Hematopoietic multipotent progenitor cell treated with erythropoietin and hydrocortisone succinate and interleukin-3 and kit ligand, for 6 days (in vitro differentiated cells): ENCODE measurements around the gene GPS1.
"Not testable (repeated sequence)": the region's sequence is repeated elsewhere in the genome, so short reads cannot be mapped to it uniquely, and the experiment has no call there.

Experiments
- DNase-seq: peaks from one replicate; pipeline ENCODE4 v3.0.0-alpha.2; 2015

Gene GPS1

GRCh38 chr17:82029391-82029790 lies 22.3 kb upstream of the GPS1 start:
- DNase-seq, result no peak

GRCh38 chr17:82029990-82030469 lies 21.7 kb upstream of the GPS1 start:
- DNase-seq, result no peak

- DNase-seq, result peak; percentile 87
Observed at GRCh38 chr17:82030470-82031302, 21.0 kb upstream of the GPS1 start.

- DNase-seq, result peak; percentile 58
Observed at GRCh38 chr17:82031303-82031884, 20.3 kb upstream of the GPS1 start, which contains the start of gene RAC3. Gene RAC3, plus strand, starts transcription at chr17:82031678. Its CDS starts 84 bp downstream, at chr17:82031762.

- peak; percentile 47 for DNase-seq
Observed at GRCh38 chr17:82031885-82032627, 19.6 kb upstream of the GPS1 start.

- no peak for DNase-seq
Observed at GRCh38 chr17:82033359-82034085, 18.2 kb upstream of the GPS1 start.

- DNase-seq, result no peak
Observed at GRCh38 chr17:82034371-82035011, 17.2 kb upstream of the GPS1 start.

GRCh38 chr17:82035488-82035887 lies 16.2 kb upstream of the GPS1 start:
- no peak for DNase-seq

- no peak for DNase-seq
Observed at GRCh38 chr17:82035956-82036633, 15.6 kb upstream of the GPS1 start.

GRCh38 chr17:82036634-82037091 lies 15.0 kb upstream of the GPS1 start:
- no peak for DNase-seq

GRCh38 chr17:82037092-82037888 lies 14.4 kb upstream of the GPS1 start, which contains the start of gene DCXR:
Gene DCXR, minus strand, starts transcription at chr17:82037697. Its CDS starts 15 bp downstream, at chr17:82037682.
- DNase-seq, result peak; percentile 99

- DNase-seq, result no peak
Observed at GRCh38 chr17:82037889-82038195, 13.9 kb upstream of the GPS1 start.

GRCh38 chr17:82038796-82039409 lies 12.8 kb upstream of the GPS1 start:
- not testable (repeated sequence) for DNase-seq

- DNase-seq, result no peak
Observed at GRCh38 chr17:82039695-82040299, 11.9 kb upstream of the GPS1 start.

- DNase-seq, result no peak
Observed at GRCh38 chr17:82041144-82041814, 10.4 kb upstream of the GPS1 start.

GRCh38 chr17:82042649-82043048 lies 9.0 kb upstream of the GPS1 start:
- DNase-seq, result no peak

GRCh38 chr17:82043507-82043906 lies 8.2 kb upstream of the GPS1 start:
- no peak for DNase-seq

- DNase-seq, result no peak
Observed at GRCh38 chr17:82045936-82046484, 5.7 kb upstream of the GPS1 start.

GRCh38 chr17:82046903-82047302 lies 4.8 kb upstream of the GPS1 start:
- DNase-seq, result no peak
